ENCODE data around the gene CDKN1B.

CDKN1B gene

DNA sequence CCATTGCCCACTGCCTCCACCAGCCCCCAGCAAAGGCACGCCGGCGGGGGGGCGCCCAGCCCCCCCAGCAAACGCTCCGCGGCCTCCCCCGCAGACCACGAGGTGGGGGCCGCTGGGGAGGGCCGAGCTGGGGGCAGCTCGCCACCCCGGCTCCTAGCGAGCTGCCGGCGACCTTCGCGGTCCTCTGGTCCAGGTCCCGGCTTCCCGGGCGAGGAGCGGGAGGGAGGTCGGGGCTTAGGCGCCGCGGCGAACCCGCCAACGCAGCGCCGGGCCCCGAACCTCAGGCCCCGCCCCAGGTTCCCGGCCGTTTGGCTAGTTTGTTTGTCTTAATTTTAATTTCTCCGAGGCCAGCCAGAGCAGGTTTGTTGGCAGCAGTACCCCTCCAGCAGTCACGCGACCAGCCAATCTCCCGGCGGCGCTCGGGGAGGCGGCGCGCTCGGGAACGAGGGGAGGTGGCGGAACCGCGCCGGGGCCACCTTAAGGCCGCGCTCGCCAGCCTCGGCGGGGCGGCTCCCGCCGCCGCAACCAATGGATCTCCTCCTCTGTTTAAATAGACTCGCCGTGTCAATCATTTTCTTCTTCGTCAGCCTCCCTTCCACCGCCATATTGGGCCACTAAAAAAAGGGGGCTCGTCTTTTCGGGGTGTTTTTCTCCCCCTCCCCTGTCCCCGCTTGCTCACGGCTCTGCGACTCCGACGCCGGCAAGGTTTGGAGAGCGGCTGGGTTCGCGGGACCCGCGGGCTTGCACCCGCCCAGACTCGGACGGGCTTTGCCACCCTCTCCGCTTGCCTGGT, at the start of gene CDKN1B:
TSS of gene CDKN1B (plus strand) at position 576 of the 793 bp plus-strand sequence. CDS start 472 bp downstream, outside the sequence.
- peak; percentile 87 for DNase-seq

DNA sequence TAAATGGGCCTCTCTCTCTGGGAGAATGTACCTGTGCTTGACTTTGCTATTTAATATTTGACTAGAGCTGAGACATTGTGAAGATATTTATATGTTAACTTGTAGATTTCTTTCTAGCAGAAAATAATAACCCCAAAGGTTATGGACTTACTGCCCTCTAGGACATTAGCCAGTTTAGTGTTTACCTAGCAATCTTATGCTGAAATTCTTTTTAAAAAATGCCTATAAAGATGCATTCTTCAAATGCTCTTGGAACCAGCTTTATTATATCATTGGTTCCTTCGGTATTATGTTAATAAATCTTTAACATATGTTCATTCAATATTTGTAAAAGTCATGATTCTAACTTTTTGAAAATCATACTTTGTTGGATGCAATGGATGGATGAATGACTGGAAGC, 49.2 kb upstream of the CDKN1B start:
- no peak for DNase-seq

DNA sequence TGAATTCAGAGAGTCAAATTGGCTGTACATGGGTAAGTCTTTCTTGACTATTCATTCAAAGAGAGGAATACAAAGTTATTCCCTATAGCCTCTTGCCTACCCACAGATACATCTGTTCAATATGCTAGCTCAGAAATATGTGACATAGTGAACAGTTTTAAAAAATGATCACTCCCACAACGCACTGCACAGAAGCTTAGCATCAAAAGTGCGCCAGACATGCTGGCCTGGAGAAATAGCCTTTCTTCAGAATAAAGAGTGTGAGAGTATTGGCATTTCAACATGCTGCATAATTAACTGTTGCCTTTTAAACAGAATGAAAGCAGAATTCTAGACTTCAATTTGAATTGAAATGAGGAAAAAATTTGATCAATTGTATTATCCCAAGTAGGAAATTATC, 48.1 kb upstream of the CDKN1B start:
- no peak for DNase-seq

DNA sequence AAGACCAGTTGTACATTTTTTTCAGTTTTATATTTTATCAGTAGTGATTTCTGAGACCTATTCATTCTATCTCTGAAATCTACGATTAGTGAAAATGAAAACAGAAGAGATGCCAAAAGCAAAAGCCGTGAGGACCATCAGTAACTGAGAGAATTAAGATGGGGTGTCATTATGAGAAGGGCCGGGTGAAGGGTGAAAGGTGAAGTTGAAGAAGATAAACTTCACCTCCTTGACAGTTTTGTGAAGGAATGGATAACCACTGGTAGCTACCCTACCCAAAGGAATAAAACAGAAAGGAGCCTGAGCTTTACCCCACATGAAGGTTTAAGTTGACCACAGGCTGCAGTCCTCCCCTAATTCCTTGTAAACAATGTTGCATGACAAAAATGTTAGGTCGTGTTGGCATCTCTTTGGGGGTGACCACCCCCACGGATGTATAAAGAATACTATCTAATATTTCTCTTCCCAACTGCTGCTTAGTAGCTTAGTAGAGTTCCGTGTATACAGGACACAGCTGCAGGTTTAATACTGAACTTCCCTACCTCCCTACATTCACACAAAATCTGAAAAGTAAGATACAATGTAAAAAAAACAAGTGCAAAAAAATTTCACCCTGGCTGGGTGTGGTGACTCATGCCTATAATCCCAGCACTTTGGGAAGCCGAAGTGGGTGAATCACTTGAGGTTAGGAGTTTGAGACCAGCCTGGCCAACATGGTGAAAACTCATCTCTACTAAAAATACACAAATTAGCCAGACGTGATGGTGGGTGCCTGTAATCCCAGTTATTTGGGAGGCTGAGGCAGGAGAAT, 45.1 kb upstream of the CDKN1B start:
- no peak for DNase-seq

DNA sequence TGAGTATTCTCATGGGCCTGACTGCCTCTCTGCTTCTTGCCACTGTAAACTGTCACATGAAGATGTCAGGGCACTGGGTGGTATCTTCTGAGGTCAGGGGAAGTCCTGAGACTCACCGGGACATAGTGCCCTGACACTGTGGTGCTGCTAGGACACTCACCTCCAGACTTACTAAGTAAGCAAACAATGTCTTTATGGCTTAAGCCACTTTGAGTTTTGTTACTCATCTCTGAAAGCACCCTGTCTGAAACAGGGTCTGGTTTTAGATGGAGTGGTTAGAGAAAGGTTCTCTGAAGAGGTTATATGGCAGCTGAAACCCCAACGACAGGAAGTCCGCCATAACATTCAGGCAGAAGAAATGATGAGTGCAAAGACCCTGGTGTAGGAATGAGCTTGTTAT, 43.9 kb upstream of the CDKN1B start:
- DNase-seq, result no peak

DNA sequence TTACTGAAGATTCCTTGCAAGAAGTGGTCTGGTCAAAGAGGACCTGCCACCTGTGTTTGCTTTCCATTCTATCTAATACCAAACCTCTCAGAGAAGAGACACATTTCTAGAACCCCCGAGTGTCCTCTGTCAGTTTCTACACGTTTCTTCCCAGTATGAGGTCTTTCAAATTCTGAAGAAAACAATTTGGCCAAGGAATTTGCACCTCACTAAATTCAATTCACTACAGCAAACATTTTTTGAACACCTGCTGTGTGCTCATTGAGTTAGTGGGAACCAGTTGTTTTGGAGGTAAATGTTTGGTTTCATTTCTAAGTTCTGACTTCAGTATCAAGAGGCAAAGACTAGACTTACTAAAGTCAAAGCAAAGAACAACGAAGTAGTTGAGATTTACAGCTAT, 40.6 kb upstream of the CDKN1B start:
- DNase-seq, result no peak

DNA sequence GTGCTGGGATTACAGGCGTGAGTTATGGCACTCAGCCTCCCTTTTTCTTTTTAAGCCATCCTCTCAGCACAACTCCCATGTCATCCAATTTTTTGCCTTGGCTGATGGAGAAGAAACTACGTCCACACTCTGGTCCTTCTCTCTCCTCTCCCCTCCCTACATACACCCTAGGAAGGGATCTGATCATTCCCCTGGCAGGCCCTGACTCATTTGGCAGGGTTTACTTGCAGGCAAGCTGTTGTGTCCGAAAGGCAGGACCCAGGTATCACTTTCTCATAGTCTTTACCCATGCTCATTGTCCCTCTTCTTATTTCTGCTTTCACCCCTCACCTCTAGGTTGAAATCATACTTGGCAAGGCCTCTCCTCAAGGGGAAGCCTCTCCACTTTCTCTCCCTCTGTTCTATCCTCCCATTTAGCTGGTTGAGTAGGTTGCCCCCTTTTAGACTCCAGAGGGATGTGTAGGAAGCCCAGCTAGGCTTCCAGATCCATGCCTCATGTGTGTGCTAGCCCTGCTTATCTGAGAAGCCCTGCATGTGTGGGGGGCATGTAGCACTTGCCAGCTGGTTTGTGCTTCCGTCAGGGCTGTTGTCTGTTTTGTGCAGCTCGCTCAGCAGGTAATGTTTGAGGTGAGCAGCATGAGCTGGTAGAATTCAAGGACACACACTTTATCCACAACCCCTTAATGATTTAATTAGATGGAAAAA, 36.0 kb upstream of the CDKN1B start:
- DNase-seq, result no peak

DNA sequence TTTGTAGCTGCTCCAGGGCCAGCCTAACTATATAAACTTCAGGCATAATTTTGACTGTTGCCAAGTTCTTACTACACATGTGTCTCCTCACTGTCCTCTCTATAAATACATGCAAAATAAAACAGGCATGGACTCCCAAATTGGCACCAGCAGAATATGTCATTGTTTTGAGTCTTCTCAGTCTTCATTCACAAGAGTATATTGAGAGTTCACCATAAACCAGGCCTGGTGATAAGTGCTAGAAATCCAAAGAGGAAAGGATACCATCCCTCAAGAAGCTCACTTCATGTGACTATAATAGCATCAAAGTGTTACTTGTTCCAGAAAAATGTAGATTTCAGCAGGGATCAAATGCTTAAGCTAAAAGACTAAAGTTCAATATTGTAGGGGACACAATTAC, 34.9 kb upstream of the CDKN1B start:
- no peak for DNase-seq

DNA sequence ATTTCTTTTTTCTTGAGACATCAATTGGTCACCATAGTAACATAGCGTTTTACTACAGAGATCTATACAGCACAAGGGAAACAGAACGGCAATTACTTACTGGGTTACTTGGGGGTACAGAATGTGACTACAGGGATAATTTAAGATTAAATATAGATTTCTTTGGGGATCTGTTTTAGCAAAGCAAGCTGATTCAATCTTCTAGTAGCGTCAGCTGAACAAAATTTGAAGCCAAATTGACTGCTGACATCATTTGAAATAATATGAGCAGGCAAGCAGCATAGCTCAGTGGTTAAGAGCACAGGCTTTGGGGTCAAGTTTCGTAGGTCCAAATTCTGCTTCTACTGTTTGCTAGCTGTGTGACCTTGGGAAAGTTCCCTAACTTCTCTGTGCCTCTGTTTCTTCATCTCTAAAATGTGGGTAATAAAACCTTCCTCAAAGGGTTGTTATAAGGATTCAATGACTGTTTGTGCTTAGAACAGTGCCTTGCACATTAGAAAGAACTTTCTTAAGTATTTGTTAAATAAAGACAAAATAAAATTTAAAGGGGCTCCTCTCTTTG, 34.0 kb upstream of the CDKN1B start:
- no peak for DNase-seq

DNA sequence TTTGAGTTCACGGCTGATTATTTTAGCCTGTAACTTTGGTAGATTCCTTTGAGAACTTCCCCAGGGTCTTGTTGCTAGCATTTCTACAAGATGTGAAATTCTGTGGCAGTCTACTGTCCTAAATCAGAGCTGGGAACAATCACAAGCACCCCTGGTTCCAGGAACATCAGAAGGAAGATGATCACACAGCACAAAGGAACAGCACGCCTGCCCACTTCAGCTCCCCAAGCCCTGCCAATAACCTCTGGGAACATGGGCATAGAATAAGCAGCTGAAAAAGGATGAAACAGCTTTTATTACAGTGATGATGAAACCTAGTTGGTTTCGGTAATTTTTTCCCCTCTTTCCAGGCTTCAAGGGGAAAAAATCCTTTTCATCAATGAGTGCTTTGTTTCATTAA, 33.4 kb upstream of the CDKN1B start:
- DNase-seq, result no peak

DNA sequence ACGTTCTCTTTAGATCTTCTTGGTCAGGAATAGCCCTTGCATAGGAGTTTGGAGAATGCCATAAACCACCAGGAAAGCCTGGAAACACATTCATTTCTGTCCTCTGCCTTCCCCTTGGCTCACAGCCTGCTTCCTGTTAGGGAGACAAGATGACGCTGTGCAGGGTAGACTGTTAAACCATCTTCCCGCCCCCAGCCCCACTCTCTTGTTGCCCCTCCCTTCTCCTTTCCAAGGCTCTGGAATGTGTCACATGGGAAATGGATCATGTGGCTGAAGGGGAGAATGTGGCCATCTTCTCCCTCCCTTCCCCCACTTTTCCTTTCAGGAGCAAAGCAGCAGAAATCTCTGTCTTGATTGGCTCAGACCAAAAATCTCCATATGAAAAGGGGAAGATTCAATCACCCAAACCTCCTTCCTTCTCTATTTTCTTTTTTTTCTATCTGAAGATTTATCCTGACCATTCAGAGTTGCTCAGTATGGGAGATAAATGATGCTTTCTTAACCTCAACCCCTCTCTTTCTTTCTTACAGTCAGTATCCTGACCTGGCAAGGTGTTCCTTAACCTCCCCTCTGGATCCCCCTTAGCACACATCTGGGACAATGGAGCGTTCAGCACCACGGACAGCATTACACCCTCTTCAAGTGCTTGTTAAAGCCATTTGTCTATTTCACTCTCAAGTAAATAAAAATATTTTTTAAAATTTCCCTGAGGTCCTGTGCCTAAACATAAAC, 32.6 kb upstream of the CDKN1B start:
- peak; percentile 94 for DNase-seq

DNA sequence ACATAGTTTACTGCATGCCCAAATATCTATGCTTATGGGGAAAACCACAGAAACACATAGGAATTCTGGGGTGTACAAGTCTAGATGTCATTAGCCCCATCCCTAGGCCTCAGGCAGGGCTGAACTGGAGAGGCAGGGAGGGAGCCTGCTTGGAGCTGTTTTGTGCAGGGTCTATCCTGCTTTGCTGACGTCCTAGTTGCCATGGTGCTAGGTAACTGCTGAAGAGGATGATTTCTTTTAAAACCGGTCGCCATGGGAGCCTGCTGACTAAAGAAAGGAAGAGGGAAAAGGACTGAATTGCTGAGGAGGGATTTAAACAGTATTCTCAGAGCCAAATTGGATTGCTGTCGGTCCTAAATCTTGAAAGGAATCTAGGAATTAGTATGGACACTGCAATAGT, 31.9 kb upstream of the CDKN1B start:
- DNase-seq, result peak; percentile 81

DNA sequence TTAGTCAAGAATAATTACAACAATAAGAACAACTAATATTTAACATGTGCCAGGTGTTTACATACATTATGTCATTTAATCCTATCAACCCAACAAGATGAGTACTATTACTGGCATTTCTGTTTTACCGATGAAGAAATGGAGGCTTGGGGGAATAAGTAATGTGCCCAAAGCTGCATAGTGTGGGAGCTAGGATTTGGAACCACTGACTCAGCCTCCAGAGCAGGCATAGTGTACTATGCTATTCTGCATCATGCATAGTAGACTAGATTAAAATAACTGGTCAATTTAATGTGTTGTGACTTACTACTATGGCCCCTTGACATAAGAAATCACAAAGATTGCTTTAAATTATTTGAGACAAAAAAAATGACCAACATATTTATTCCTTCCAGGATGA, 30.7 kb upstream of the CDKN1B start:
- DNase-seq, result no peak

DNA sequence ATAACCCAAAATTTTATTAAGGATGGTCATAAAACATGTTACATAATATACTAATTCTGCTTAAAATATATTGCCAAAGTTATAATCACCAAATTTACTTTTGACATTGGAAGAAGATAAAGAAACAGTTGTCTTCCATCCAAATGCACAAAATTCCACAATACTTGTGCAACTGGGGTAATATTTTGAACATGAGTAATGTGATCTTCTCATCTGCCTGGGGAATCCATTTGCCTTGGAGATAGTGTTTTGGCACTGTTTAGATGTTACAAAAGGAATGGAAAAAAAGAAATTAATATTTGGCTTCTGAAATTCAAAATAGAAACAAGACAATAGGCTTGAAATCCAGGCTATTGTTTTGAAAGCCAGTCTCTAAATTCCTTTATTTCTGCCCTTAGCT, 30.2 kb upstream of the CDKN1B start:
- no peak for DNase-seq

DNA sequence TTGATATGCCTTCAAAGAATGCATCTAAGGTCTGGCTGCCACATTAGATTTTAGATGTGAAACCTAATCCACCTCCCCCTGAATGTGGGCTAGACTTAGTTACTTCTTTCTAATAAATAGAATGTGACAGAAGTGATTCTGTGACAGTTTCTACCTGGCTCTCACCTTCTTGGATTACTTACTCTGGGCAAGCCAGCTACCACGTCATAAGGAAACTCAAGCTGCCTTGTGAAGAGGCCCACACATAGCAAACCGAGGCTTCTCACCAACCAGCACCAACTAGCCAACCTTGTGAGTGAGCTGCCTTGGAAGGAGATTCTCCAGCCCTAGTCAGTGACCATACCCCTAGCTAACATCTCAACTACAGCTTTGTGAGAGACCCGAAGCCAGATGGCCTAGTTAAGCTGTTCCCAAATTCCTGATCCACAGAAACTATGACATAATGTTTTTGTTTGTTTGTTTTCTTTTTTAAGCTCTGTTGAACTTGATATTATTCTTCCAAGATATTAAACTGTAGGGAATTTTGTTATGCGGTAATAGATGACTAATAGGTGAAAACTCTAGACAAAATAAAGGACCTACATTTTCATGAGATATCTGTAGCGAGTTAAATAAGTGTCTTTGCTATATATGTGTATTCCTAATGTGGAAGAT, 27.4 kb upstream of the CDKN1B start:
- no peak for DNase-seq

DNA sequence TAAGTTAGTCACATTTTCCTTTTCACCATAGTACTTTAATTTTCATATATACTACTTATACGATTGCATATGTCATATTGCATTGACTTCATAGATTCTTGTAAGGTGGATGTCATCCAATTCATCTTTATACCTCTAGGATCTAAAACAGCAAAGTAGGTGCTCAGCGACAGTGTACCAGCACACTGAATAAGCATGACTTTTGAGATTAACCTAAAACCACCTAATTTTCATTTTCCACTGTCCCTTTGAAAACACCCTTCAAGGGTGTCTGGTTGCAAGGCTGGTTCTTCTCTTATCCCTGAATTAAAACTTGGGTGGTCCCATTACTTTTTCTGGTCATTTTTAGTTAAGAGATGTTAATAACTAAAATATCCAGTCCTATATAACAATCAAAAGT, 25.6 kb upstream of the CDKN1B start:
- DNase-seq, result no peak

DNA sequence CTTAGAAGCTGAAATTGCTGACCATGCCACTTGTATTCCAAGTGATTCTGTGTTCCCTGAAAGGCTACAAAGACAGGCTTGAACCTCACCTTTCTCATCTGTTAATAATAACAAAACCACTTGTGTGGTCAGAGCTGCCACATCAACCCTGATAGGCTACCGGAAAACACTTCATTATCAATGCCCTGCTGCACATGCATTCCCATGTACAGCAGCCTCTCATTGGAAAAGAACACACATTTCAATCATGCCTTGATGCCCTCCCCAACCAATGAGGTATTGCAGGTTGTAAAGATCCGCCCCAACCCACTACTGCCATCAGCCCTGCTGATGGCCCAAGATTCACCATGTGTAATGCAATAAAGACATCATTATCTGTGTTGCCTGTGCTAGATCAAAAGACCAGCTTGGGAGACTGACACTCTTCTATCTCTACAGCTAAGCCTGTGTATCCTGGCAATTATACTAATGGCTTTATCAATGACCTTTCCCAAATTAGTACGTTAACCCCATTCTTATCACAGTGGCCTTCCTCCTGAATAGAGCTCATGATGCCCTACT, 24.0 kb upstream of the CDKN1B start:
- DNase-seq, result peak; percentile 61

DNA sequence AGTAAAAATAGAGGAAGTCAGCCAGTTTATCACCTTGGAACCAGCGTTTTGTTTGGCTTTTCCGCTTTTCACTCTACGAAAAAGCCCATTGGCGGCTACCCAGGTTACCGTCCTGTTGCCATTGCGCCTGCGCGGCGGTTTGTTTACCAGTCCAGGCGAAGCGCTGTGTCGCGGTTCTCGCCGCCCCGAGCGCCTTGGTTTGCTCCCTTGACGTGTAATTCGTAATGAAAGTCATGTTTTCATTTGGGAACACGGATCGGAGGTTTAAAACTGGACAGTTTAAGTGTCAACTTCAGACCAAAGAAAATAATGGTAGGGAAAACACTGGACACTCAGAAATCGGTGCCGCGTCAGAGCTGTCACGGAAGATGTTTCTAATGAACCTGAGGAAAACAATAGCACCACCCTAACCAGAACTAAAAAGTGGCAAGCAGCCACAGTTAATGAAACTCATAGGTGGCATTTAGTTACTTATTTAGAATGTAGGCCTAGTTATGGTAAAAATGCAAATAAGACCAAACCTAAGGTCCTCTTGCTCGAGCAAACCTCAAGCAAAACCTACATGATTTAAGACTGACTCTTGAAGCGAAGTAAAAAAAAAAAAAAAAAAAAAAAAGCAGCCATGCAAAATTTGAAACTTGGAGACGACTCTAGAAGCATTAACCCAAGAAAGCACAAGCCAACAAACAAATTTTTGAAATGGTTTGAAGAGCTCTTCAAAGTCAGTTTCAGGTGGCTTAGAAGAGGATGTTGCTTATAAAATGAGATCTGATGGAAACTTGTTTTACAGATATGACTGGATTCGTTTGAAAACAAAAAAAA, 20.4 kb upstream of the CDKN1B start:
- DNase-seq, result peak; percentile 84

DNA sequence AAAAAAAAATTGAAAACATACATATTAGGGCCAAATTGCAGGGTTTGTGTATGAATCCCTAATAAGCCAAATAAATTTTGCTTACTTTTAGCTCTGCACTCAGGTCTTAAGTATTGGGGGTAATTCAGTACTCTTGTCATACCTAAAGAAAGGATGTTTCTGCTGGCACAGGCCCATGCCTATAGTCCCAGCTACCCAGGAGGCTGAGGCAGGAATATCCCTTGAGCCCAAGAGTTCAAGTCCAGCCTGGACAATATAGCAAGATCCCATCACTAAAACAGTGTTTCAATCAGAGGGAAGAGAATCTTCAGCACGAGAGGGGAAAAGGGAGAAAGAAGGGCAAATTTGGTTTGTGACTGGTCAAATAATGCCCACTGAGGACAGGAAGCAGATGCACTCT, 17.8 kb upstream of the CDKN1B start:
- no peak for DNase-seq

DNA sequence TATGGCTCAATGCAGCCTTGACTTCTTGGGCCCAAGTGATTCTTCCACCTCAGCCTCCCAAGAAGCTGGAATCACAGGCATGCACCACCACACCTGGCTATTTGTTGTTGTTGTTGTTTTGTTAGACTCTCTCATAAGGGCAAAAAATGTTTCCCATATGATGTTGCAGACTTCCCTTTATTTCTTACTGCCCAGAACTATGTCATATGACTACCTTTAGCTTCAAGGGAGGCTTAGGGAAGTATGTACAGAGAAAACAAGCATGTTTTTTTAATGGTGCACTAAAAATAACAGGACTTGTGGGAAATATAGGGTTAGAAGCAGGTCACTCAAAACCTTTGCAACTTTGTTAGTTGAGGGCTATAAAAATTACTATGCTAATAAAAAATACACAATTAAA, 16.9 kb upstream of the CDKN1B start:
- no peak for DNase-seq

DNA sequence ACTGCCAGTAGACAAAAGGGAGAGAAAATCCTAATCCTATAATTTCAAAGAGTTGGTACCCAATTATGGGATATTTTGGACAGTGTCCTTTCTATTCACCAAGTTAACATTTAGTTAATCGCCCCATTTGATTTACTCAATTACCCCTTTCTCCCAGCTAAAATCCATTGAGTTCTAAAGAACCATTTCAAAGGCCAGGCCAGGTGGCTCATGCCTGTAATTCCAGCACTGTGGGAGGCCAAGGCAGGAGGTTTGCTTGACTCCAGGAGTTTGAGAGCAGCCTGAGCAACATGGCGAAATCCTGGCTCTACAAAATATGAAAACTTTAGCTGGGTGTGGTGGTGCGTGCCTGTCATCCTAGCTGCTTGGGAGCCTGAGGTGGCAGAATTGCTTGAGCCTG, 15.7 kb upstream of the CDKN1B start:
- peak; percentile 87 for DNase-seq
